K562 (cell line): ENCODE results near the gene SEBOX. TPM values are rescaled to one million over a fixed set of nuclear protein-coding genes. Genes with fewer than 3 reads are reported as not detected.
A peak's percentile ranks its signal among the peaks of the same experiment; 100 is the strongest.

Source experiments
- BRD4 ChIP-seq: fragments of 200-600 bp; sonication (generic); IDR thresholded peaks from 2 replicates; pipeline ENCODE4 v1.6.1; 2017; ENCODE audit warnings: inconsistent platforms
- BRF1 ChIP-seq: IDR thresholded peaks from 3 replicates; pipeline ENCODE4 v1.6.1; 2011; ENCODE audit warnings: borderline replicate concordance, mild to moderate bottlenecking; ENCODE audit not compliant: insufficient read length; ENCODE audit errors: extremely low read depth
- EP300 ChIP-seq: IDR thresholded peaks from 2 replicates; pipeline ENCODE4 v1.6.1; 2012; ENCODE audit warnings: low read length, improper control_type of control experiment
- FOXA1 ChIP-seq: fragments of 450-650 bp; IDR thresholded peaks from 2 replicates; pipeline ENCODE4 v1.6.1; 2016; ENCODE audit warnings: mild to moderate bottlenecking, borderline replicate concordance
- MCM7 ChIP-seq, 2 experiments: fragments of 450-650 bp; IDR thresholded peaks; 2 replicates each; pipeline ENCODE4 v1.6.1; 2016 to 2018
- MEIS2 ChIP-seq: fragments of 450-650 bp; IDR thresholded peaks from 2 replicates; pipeline ENCODE4 v1.6.1; 2014; ENCODE audit warnings: mild to moderate bottlenecking; ENCODE audit not compliant: partially characterized antibody
- MYNN ChIP-seq, 2 experiments: sonication (generic); formaldehyde crosslinking in 1 of 2; IDR thresholded peaks; 2 replicates each; pipeline versions ENCODE4 v1.5.0 to v1.6.1; 2016 to 2020; ENCODE audit warnings: antibody characterized with exemption in 1 of 2, missing genetic modification reagents in 1 of 2
- NFYB ChIP-seq: IDR thresholded peaks from 2 replicates; pipeline ENCODE4 v1.6.1; 2011; ENCODE audit warnings: mild to moderate bottlenecking, moderate library complexity; ENCODE audit not compliant: insufficient read length; ENCODE audit errors: extremely low read depth
- NR3C1 ChIP-seq: sonication (generic); formaldehyde crosslinking; IDR thresholded peaks from 2 replicates; pipeline ENCODE4 v1.8.1; 2022; ENCODE audit warnings: missing genetic modification reagents
- PKNOX1 ChIP-seq: fragments of 450-650 bp; IDR thresholded peaks from 2 replicates; pipeline ENCODE4 v1.6.1; 2016
- SETDB1 ChIP-seq: IDR thresholded peaks from one replicate; pipeline ENCODE4 v1.6.1; 2012; ENCODE audit warnings: low read length, control low read depth, inconsistent platforms
- SPI1 ChIP-seq: IDR thresholded peaks from 2 replicates; pipeline ENCODE4 v1.6.1; 2011; ENCODE audit warnings: low read depth, low read length, control low read depth, borderline replicate concordance
- TBP ChIP-seq: optimal IDR thresholded peaks from 2 replicates; pipeline ENCODE3; 2011; ENCODE audit warnings: low read depth, low read length, improper control_type of control experiment
- TCF7L2 ChIP-seq: fragments of 150-350 bp; IDR thresholded peaks from 2 replicates; pipeline ENCODE4 v1.6.1; 2016; ENCODE audit warnings: low read depth, mild to moderate bottlenecking, low read length, moderate library complexity
- TFAP4 ChIP-seq: sonication (generic); formaldehyde crosslinking; IDR thresholded peaks from 2 replicates; pipeline ENCODE4 v1.8.0; 2022; ENCODE audit warnings: missing genetic modification reagents, mild to moderate bottlenecking, moderate library complexity, borderline replicate concordance
- THAP7 ChIP-seq: fragments of 250-450 bp; sonication (Bioruptor Pico); IDR thresholded peaks from 2 replicates; pipeline ENCODE4 v1.5.0; 2021
- TSC22D4 ChIP-seq: fragments of 450-650 bp; IDR thresholded peaks from 2 replicates; pipeline ENCODE4 v1.6.1; 2016; ENCODE audit warnings: missing genetic modification characterization, missing biosample characterization, control low read depth
- UBTF ChIP-seq, 2 experiments: IDR thresholded peaks; 2 replicates each; pipeline ENCODE4 v1.6.1; 2012; ENCODE audit warnings: improper control_type of control experiment in 2 of 2, low read depth in 2 of 2, low read length in 2 of 2, borderline replicate concordance in 1 of 2
- ZKSCAN1 ChIP-seq: fragments of 150-350 bp; IDR thresholded peaks from 2 replicates; pipeline ENCODE4 v1.6.1; 2016; ENCODE audit warnings: low read depth, low read length
- ZNF347 ChIP-seq: fragments of 450-650 bp; formaldehyde crosslinking; IDR thresholded peaks from 2 replicates; pipeline ENCODE4 v1.4.0; 2020; ENCODE audit warnings: low read depth, mild to moderate bottlenecking, moderate library complexity
- ZNF561 ChIP-seq: fragments of 450-650 bp; formaldehyde crosslinking; conservative IDR thresholded peaks from 2 replicates; pipeline ENCODE4 v1.4.0; 2020; ENCODE audit warnings: mild to moderate bottlenecking, moderate library complexity
- ZZZ3 ChIP-seq: fragments of 450-650 bp; IDR thresholded peaks from 2 replicates; pipeline ENCODE4 v1.6.1; 2016; ENCODE audit warnings: antibody characterized with exemption, mild to moderate bottlenecking, moderate library complexity
- polyA plus RNA-seq, 8 experiments: library from polyadenylated mRNA; depleted of rRNA in 4 of 8; stranded (reverse) in 5 of 8; unstranded in 3 of 8; fragments of >200 nt; fragmentation: Nextera tagmentation in 2 of 8; fragmentation: Illumina TruSeq in 1 of 8; extraction: Ambion mirVana in 2 of 8; extraction: Trizol in 1 of 8; gene quantifications; 2 replicates each; pipeline versions ENCODE4 v1.2.1 to v1.2.3, GENCODE V29; 2011 to 2014; ENCODE audit warnings: inconsistent platforms in 1 of 8, missing spikeins in 1 of 8
- total RNA-seq, 7 experiments: library from RNA; depleted of rRNA in 6 of 7; stranded (reverse); fragments of >200 nt in 6 of 7; fragmentation: Illumina TruSeq in 2 of 7; extraction: Trizol in 2 of 7; gene quantifications; 2 replicates each; pipeline versions ENCODE4 v1.2.1 to v1.2.3, GENCODE V29; 2011 to 2021; ENCODE audit warnings: low replicate concordance in 1 of 7

Gene SEBOX
- total and polyA plus RNA-seq, 9 of the 15 experiments (the other 6 are each of a cell fraction or from before 2014, with no cell fraction given), result not detected

- TF ChIP-seq ZNF561 (CRISPR knock-in tag), result no peak
- TF ChIP-seq EP300, result peak; percentile 32; the same call in 1 of the 2 replicates
- TF ChIP-seq THAP7, result no peak
- TF ChIP-seq SETDB1, result no peak
- TF ChIP-seq MEIS2, result no peak
- no peak for TF ChIP-seq BRF1
- TF ChIP-seq ZKSCAN1, result no peak
- TF ChIP-seq TFAP4 (CRISPR knock-in tag), result peak; percentile 89; the same call in 1 of the 2 replicates
- no peak for TF ChIP-seq UBTF (IDR thresholded peaks at IDR 0.05; ENCODE audit: borderline replicate concordance in 1 of 2, low read depth in 2 of 2, low read length in 2 of 2)
- TF ChIP-seq BRD4, result no peak
- TF ChIP-seq SPI1, result no peak
- TF ChIP-seq TSC22D4, result no peak
- TF ChIP-seq NR3C1 (CRISPR knock-in tag), result no peak
- peak; percentile 38; the same call in 1 of the 2 replicates for TF ChIP-seq TCF7L2
- peak; percentile 19; the same call in 1 of the 2 replicates for TF ChIP-seq PKNOX1
- TF ChIP-seq MYNN (IDR thresholded peaks at IDR 0.05), result no peak
- TF ChIP-seq MYNN (CRISPR knock-in tag; IDR thresholded peaks at IDR 0.05), result no peak
- TF ChIP-seq FOXA1, result no peak; the same call in 1 of the 2 replicates
- no peak for TF ChIP-seq ZNF347 (CRISPR knock-in tag)
- TF ChIP-seq MCM7 (IDR thresholded peaks at IDR 0.05), result no peak
- peak; percentile 65 for TF ChIP-seq TBP
- TF ChIP-seq NFYB, result no peak
- no peak for TF ChIP-seq ZZZ3
These were observed 29.6 kb downstream of the SEBOX start, which contains the start of the genes IFT20 and TNFAIP1 (continued) for GRCh38 chr17:28335201-28335958.
